GM12865 (cell line): ENCODE data around the gene HOXD11.

ENCODE experiments used
- DNase-seq: peaks from one replicate; pipeline ENCODE4 v3.0.0; 2010; ENCODE audit warnings: low read depth
- H3K4me3 ChIP-seq: 2 replicates; pipeline ENCODE4 v1.5.1; 2011; ENCODE audit warnings: mild to moderate bottlenecking, low read depth, low read length, control low read depth
- CTCF ChIP-seq: IDR thresholded peaks from 2 replicates; pipeline ENCODE4 v1.5.1; 2011; ENCODE audit warnings: low read length, control low read depth, low read depth, inconsistent platforms; ENCODE audit not compliant: insufficient read depth; ENCODE audit errors: missing control alignments

HOXD11 gene

GRCh38 chr2:176081837-176082524 lies 25.1 kb upstream of the HOXD11 start:
- TF ChIP-seq CTCF: no peak
- H3K4me3 ChIP-seq: no peak overlapping the region
- DNase-seq: no peak

GRCh38 chr2:176082525-176082823 lies 24.6 kb upstream of the HOXD11 start:
- no peak for TF ChIP-seq CTCF
- DNase-seq: no peak
- no peak overlapping the region for H3K4me3 ChIP-seq

GRCh38 chr2:176082824-176083751 lies 24.0 kb upstream of the HOXD11 start:
- TF ChIP-seq CTCF: no peak
- no peak overlapping the region for H3K4me3 ChIP-seq
- no peak for DNase-seq

GRCh38 chr2:176083796-176084261 lies 23.3 kb upstream of the HOXD11 start, which contains the start of gene EVX2:
Gene EVX2, minus strand, starts transcription at chr2:176083962. Its CDS starts 186 bp downstream, at chr2:176083776.
- no peak for DNase-seq
- no peak within 1 kb of the TSS for H3K4me3 ChIP-seq
- TF ChIP-seq CTCF: no peak

- no peak overlapping the region for H3K4me3 ChIP-seq
- DNase-seq: no peak
- TF ChIP-seq CTCF: no peak
Measured at GRCh38 chr2:176084611-176085119, 22.4 kb upstream of the HOXD11 start.

- no peak overlapping the region for H3K4me3 ChIP-seq
- no peak for TF ChIP-seq CTCF
- no peak for DNase-seq
Measured at GRCh38 chr2:176085120-176085788, 21.8 kb upstream of the HOXD11 start.
